GM18517 (cell line): Measurements from ENCODE around the gene TUBAL3.

Experiments used
- ATAC-seq: cut with Tn5 transposase; IDR thresholded peaks from one replicate; pipeline ENCODE4 v1.9.1; 2021; ENCODE audit warnings: mild to moderate bottlenecking, moderate library complexity; ENCODE audit not compliant: unreplicated experiment

Gene TUBAL3

GRCh38 chr10:5404208-5405041 is at the start of gene TUBAL3:
Gene TUBAL3, minus strand, starts transcription at chr10:5404828. Its CDS starts 36 bp downstream, at chr10:5404792.
- ATAC-seq, result no peak

GRCh38 chr10:5453749-5454489 is 49.3 kb upstream of the TUBAL3 start:
- no peak for ATAC-seq

- no peak for ATAC-seq
Measured at GRCh38 chr10:5450605-5451384, 46.2 kb upstream of the TUBAL3 start.

GRCh38 chr10:5449823-5450222 is 45.2 kb upstream of the TUBAL3 start:
- ATAC-seq, result no peak

- ATAC-seq, result no peak
Measured at GRCh38 chr10:5449227-5449626, 44.6 kb upstream of the TUBAL3 start.

GRCh38 chr10:5448333-5449001 is 43.8 kb upstream of the TUBAL3 start:
- no peak for ATAC-seq

- peak; percentile 45 for ATAC-seq
Measured at GRCh38 chr10:5447611-5448071, 43.0 kb upstream of the TUBAL3 start.

GRCh38 chr10:5447056-5447455 is 42.4 kb upstream of the TUBAL3 start:
- no peak for ATAC-seq

- ATAC-seq, result peak; percentile 47
Measured at GRCh38 chr10:5446390-5446926, 41.8 kb upstream of the TUBAL3 start.

GRCh38 chr10:5445006-5445405 is 40.4 kb upstream of the TUBAL3 start:
- ATAC-seq, result no peak

- peak; percentile 82 for ATAC-seq
Measured at GRCh38 chr10:5443429-5443828, 38.8 kb upstream of the TUBAL3 start.

- peak; percentile 22 for ATAC-seq
Measured at GRCh38 chr10:5442990-5443370, 38.4 kb upstream of the TUBAL3 start.

GRCh38 chr10:5442065-5442989 is 37.7 kb upstream of the TUBAL3 start:
- no peak for ATAC-seq

GRCh38 chr10:5441106-5441505 is 36.5 kb upstream of the TUBAL3 start:
- no peak for ATAC-seq

GRCh38 chr10:5440206-5440605 is 35.6 kb upstream of the TUBAL3 start:
- ATAC-seq, result no peak

- no peak for ATAC-seq
Measured at GRCh38 chr10:5435328-5435727, 30.7 kb upstream of the TUBAL3 start.

GRCh38 chr10:5434017-5434753 is 29.6 kb upstream of the TUBAL3 start:
- ATAC-seq, result peak; percentile 57

- ATAC-seq, result no peak
Measured at GRCh38 chr10:5433182-5433581, 28.6 kb upstream of the TUBAL3 start.

GRCh38 chr10:5428133-5428532 is 23.5 kb upstream of the TUBAL3 start:
- no peak for ATAC-seq
